ENCODE data around the gene BCOR. TPM values are rescaled to one million over a fixed set of nuclear protein-coding genes. Genes with fewer than 3 reads are reported as not detected.

BCOR gene
- total RNA-seq, 1 donor from 2014 or later, result 15.1 TPM

DNA sequence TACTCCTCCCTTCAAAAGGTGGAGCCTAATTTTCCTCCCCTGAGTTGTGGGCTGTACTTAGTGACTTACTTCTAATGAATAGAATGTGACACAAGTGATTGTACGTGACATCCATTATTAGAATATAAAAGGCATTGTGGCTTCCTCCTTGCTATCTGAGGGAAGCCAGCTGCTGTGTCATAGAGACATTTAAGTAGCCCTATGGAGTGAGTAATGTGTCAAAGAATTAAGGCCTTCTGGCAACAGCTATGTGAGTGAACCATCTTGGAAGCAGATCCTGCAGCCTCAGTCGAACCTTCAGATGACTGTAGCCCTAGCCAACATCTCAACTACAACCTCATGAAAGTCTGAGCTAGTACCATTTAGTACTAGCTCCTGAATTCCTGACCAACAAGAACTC, 76.1 kb downstream of the BCOR start:
- no peak overlapping the region for H3K27ac ChIP-seq (replicated peaks)
- peaks cover 9% of the 10 kb centered on the region for H3K9me3 ChIP-seq (replicated peaks)
- intact Hi-C loops (cut with micrococcal nuclease), result no loop called here
- TF ChIP-seq, protein P1, sequence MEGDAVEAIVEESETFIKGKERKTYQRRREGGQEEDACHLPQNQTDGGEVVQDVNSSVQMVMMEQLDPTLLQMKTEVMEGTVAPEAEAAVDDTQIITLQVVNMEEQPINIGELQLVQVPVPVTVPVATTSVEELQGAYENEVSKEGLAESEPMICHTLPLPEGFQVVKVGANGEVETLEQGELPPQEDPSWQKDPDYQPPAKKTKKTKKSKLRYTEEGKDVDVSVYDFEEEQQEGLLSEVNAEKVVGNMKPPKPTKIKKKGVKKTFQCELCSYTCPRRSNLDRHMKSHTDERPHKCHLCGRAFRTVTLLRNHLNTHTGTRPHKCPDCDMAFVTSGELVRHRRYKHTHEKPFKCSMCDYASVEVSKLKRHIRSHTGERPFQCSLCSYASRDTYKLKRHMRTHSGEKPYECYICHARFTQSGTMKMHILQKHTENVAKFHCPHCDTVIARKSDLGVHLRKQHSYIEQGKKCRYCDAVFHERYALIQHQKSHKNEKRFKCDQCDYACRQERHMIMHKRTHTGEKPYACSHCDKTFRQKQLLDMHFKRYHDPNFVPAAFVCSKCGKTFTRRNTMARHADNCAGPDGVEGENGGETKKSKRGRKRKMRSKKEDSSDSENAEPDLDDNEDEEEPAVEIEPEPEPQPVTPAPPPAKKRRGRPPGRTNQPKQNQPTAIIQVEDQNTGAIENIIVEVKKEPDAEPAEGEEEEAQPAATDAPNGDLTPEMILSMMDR (IDR thresholded peaks at IDR 0.05; ENCODE audit: borderline replicate concordance), result no peak
- H3K27me3 ChIP-seq (ENCODE audit: low read depth), result no peaks in the 10 kb centered on the region
- H3K4me3 ChIP-seq, result no peak overlapping the region
- no peaks in the 10 kb centered on the region for H3K4me1 ChIP-seq
- no peaks in the 10 kb centered on the region for H3K36me3 ChIP-seq
- no peak for DNase-seq

- TF ChIP-seq, protein P1 (IDR thresholded peaks at IDR 0.05; ENCODE audit: borderline replicate concordance), result no peak
- intact Hi-C loops (cut with micrococcal nuclease), result no loop called here
- Histone ChIP-seq H3K27me3 (ENCODE audit: low read depth) (no peaks in the 10 kb centered on the region), H3K4me1 (no peaks in the 10 kb centered on the region), H3K36me3 (no peaks in the 10 kb centered on the region), H3K9me3 (replicated peaks) (peaks cover 12% of the 10 kb centered on the region), H3K4me3 (no peak overlapping the region), H3K27ac (replicated peaks) (no peak overlapping the region)
- DNase-seq, result no peak
Measured at GRCh38 chrX:40019541-40019940, 78.2 kb downstream of the BCOR start.

GRCh38 chrX:40018041-40018440, 79.7 kb downstream of the BCOR start:
- Histone ChIP-seq H3K4me3 (no peak overlapping the region), H3K36me3 (no peaks in the 10 kb centered on the region), H3K9me3 (replicated peaks) (peaks cover 12% of the 10 kb centered on the region), H3K4me1 (peaks cover 3% of the 10 kb centered on the region), H3K27me3 (ENCODE audit: low read depth) (no peaks in the 10 kb centered on the region), H3K27ac (replicated peaks) (no peak overlapping the region)
- DNase-seq, result no peak
- intact Hi-C loops (cut with micrococcal nuclease), result no loop called here
- TF ChIP-seq, protein P1 (IDR thresholded peaks at IDR 0.05; ENCODE audit: borderline replicate concordance), result no peak

DNA sequence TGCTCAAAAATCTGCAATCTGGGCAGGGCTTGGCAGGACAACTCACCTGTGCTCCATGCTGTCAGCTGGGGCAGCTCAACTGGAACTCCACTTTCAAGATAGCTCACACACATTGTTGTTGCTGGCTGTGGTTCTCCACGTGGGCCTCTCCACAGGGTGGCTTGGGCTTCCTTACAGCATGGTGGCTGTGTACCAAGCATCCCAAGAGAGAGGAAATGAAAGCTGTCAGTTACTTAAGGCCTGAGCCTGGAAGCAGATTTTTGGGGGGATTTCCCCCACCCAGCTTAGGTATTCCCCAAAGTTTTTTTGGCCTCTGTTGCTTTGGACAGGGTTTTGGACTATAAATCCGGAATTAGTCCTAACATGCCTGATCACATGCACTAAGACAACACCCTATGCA, 81.0 kb downstream of the BCOR start:
- Histone ChIP-seq H3K4me3 (no peak overlapping the region), H3K36me3 (no peaks in the 10 kb centered on the region), H3K9me3 (replicated peaks) (peaks cover 10% of the 10 kb centered on the region), H3K27ac (replicated peaks) (no peak overlapping the region), H3K27me3 (ENCODE audit: low read depth) (no peaks in the 10 kb centered on the region), H3K4me1 (peaks cover 15% of the 10 kb centered on the region)
- intact Hi-C loops (cut with micrococcal nuclease), result no loop called here
- TF ChIP-seq, protein P1 (IDR thresholded peaks at IDR 0.05; ENCODE audit: borderline replicate concordance), result no peak
- no peak for DNase-seq

DNA sequence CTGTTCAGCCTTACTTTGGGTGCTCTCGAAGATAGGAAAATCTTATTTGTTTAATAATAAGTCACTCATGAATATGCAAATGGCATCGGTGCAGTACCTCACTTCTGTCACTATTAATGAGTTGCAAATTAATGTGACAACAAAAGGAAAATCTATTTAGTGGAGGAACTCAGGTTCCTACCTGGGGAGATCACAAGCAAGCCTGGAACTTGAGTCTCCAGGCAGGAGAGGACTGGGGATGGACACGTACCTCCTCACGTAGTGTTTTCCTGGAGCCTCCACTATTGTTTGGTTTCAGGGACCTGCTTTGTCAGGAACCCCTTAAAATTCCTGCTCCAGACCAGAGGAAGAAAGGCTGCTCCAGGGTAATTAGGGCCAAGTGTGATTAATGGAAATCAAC, 82.1 kb downstream of the BCOR start:
- no peak overlapping the region for H3K4me3 ChIP-seq
- TF ChIP-seq, protein P1 (IDR thresholded peaks at IDR 0.05; ENCODE audit: borderline replicate concordance), result no peak
- intact Hi-C loops (cut with micrococcal nuclease), result no loop called here
- no peaks in the 10 kb centered on the region for H3K27me3 ChIP-seq (ENCODE audit: low read depth)
- H3K27ac ChIP-seq (replicated peaks), result peak overlapping the region; percentile 96
- peaks cover 20% of the 10 kb centered on the region for H3K4me1 ChIP-seq
- no peaks in the 10 kb centered on the region for H3K36me3 ChIP-seq
- peaks cover 6% of the 10 kb centered on the region for H3K9me3 ChIP-seq (replicated peaks)
- no peak for DNase-seq

Data from left ventricle myocardium inferior (tissue), 1 donor.